ENCODE measurements around the gene SHLD2.
"Not testable (repeated sequence)": the region's sequence is repeated elsewhere in the genome, so short reads cannot be mapped to it uniquely, and the experiment has no call there.

DNA sequence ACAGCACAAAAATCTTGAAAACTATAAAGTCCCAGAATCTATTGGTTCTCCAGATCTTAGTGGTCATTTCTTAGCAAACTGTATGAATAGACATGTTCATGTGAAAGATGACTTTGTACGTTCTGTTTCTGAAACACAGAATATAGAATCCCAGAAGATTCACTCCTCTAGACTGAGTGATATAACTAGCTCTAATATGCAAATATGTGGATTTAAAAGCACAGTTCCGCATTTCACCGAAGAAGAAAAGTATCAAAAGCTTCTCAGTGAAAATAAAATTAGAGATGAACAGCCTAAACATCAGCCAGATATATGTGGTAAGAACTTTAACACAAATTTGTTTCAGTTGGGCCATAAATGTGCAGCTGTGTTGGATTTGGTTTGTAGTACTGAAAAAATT, 56.5 kb downstream of the SHLD2 start:
- TF ChIP-seq POLR2A (IDR thresholded peaks at IDR 0.05; ENCODE audit: borderline replicate concordance, extremely low read depth, insufficient read depth, insufficient read length); CEBPB (IDR thresholded peaks at IDR 0.05; ENCODE audit: low read depth); EZH2 (IDR thresholded peaks at IDR 0.05); SP1 (IDR thresholded peaks at IDR 0.05; ENCODE audit: low read depth); ZNF274 (IDR thresholded peaks at IDR 0.05; ENCODE audit: low read depth, low read length); POLR2AphosphoS5 (IDR thresholded peaks at IDR 0.05; ENCODE audit: low read depth, low read length); FOSL1 (IDR thresholded peaks at IDR 0.05; ENCODE audit: low read depth); TCF7L2 (IDR thresholded peaks at IDR 0.05; ENCODE audit: borderline replicate concordance, extremely low read depth, insufficient read depth, insufficient read length); YY1 (IDR thresholded peaks at IDR 0.05; ENCODE audit: extremely low read depth, insufficient replicate concordance, low read depth, low read length): not testable (repeated sequence)
- TF ChIP-seq, protein P1, sequence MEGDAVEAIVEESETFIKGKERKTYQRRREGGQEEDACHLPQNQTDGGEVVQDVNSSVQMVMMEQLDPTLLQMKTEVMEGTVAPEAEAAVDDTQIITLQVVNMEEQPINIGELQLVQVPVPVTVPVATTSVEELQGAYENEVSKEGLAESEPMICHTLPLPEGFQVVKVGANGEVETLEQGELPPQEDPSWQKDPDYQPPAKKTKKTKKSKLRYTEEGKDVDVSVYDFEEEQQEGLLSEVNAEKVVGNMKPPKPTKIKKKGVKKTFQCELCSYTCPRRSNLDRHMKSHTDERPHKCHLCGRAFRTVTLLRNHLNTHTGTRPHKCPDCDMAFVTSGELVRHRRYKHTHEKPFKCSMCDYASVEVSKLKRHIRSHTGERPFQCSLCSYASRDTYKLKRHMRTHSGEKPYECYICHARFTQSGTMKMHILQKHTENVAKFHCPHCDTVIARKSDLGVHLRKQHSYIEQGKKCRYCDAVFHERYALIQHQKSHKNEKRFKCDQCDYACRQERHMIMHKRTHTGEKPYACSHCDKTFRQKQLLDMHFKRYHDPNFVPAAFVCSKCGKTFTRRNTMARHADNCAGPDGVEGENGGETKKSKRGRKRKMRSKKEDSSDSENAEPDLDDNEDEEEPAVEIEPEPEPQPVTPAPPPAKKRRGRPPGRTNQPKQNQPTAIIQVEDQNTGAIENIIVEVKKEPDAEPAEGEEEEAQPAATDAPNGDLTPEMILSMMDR (IDR thresholded peaks at IDR 0.05 in 2 of 3, conservative IDR thresholded peaks at IDR 0.05 in 1 of 3; ENCODE audit: borderline replicate concordance in 1 of 3, insufficient read depth in 1 of 3, low read depth in 2 of 3, low read length in 2 of 3): not testable (repeated sequence)
- TF ChIP-seq, protein P2, sequence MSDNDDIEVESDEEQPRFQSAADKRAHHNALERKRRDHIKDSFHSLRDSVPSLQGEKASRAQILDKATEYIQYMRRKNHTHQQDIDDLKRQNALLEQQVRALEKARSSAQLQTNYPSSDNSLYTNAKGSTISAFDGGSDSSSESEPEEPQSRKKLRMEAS (IDR thresholded peaks at IDR 0.05): not testable (repeated sequence)
- TF ChIP-seq, protein P3, sequence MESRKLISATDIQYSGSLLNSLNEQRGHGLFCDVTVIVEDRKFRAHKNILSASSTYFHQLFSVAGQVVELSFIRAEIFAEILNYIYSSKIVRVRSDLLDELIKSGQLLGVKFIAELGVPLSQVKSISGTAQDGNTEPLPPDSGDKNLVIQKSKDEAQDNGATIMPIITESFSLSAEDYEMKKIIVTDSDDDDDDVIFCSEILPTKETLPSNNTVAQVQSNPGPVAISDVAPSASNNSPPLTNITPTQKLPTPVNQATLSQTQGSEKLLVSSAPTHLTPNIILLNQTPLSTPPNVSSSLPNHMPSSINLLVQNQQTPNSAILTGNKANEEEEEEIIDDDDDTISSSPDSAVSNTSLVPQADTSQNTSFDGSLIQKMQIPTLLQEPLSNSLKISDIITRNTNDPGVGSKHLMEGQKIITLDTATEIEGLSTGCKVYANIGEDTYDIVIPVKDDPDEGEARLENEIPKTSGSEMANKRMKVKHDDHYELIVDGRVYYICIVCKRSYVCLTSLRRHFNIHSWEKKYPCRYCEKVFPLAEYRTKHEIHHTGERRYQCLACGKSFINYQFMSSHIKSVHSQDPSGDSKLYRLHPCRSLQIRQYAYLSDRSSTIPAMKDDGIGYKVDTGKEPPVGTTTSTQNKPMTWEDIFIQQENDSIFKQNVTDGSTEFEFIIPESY (IDR thresholded peaks at IDR 0.05; ENCODE audit: extremely low read depth, insufficient replicate concordance, low read length): not testable (repeated sequence)

All from HCT116 (cell line).